Measurements from ENCODE around the gene DSCAML1.

- TF ChIP-seq CTCF (IDR thresholded peaks at IDR 0.05; ENCODE audit: low read length) (no peak), EZH2 (IDR thresholded peaks at IDR 0.05; ENCODE audit: borderline replicate concordance, low read length) (no peak)
These were observed 105.5 kb downstream of the DSCAML1 start for GRCh38 chr11:117691516-117691915.

Measured in OCI-LY1 (cell line).